ENCODE data around the gene CYB561.
A peak's percentile ranks its signal among the peaks of the same experiment; 100 is the strongest.

Gene CYB561

GRCh38 chr17:63451150-63451549 lies 5.0 kb upstream of the CYB561 start:
- DNase-seq (ENCODE audit: low read depth in 2 of 2): no peak

DNA sequence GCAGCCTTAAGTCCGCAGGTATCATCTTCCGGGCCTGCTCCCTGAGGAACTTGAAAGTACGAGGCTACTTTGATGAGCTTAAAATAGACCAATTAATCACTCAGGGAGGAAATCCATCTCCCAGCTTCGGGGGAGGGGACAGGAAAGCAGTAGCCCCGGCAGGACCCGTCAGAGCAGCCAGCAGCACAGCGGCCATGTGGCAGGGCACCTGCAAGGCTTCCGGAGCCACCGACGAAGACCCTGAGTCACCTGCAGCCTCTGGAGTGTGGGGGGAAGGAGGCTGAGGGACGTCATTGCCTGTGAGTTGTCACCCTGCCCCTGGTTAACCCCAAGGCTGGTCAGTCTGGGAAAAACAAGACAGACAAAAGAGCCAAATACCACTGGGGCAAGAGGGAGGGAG lies 4.4 kb upstream of the CYB561 start:
- DNase-seq (ENCODE audit: low read depth in 2 of 2): peak in 1 of 2 donors; percentile 21

- no peak for DNase-seq (ENCODE audit: low read depth in 2 of 2)
Measured at GRCh38 chr17:63448655-63449054, 2.5 kb upstream of the CYB561 start.

GRCh38 chr17:63447471-63448009 lies 1.4 kb upstream of the CYB561 start:
- DNase-seq (ENCODE audit: low read depth in 2 of 2): no peak

GRCh38 chr17:63446753-63447470 lies 806 bp upstream of the CYB561 start:
- DNase-seq (ENCODE audit: low read depth in 2 of 2): peak in 1 of 2 donors; percentile 37

- peak; percentile 62 to 73 for DNase-seq (ENCODE audit: low read depth in 2 of 2)
Measured at GRCh38 chr17:63445571-63445953, 544 bp downstream of the CYB561 start.

GRCh38 chr17:63445065-63445464 lies 1.0 kb downstream of the CYB561 start:
- DNase-seq (ENCODE audit: low read depth in 2 of 2): no peak

DNA sequence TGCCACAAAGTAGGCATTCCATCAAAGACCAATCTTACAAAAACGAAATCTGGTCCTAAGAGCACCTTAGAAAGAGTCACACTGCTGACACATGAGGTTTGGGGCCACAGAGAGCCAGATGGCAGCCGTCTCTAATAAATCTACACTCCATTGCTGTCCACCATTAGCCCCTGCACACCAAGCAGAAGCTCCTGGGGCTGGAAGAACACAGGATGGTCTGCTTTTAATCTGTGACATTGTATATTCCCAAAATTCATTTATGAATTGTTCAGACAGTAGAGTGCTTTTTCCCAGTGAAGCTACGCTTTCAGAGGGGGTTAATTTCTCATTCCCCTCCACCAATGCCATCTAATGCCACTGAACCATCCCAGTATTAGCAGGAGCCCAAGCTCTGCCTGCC lies 1.6 kb downstream of the CYB561 start:
- DNase-seq (ENCODE audit: low read depth in 2 of 2): no peak

- no peak for DNase-seq (ENCODE audit: low read depth in 2 of 2)
Measured at GRCh38 chr17:63443053-63443452, 3.1 kb downstream of the CYB561 start.

GRCh38 chr17:63442549-63443035 lies 3.5 kb downstream of the CYB561 start:
- DNase-seq (ENCODE audit: low read depth in 2 of 2): no peak

DNA sequence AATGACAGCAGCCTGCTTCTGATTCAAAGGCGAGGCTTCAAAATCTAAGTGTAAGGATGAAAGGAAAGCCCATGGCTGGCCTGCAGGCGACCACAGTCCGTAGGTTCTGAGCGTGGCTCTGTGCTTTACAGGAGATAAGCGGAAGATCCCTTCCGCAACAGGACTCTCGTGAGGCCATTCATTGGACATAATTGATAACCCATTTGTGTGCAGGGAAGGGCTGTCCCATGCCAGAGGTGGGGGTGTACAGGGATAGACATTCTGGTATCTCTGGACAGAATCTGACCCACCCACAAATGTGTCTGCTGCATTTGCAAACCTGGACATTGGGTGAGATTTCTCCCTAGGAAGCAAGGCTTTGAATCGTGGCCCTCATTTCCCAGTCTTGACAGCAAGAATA lies 4.0 kb downstream of the CYB561 start:
- no peak for DNase-seq (ENCODE audit: low read depth in 2 of 2)

DNA sequence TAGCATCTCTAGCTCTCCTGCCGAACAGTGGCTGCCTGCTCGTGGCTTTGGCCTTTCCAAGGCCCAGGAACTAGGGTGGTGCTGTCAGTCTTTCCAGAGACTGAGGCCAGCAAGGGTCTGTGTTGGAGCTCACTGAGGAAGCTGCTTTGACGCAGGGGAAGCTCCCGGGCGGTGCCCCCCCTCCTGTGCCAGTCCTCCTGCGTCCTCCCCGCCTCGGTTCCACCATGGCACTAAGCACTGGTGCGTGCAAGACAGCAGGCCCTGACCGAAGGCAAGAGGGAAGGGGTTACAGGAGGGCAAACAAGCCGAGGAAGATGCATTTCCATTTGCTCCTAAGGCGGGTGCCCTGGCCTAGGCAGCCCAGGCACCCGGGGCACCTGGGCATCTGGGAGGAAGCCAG lies 4.5 kb downstream of the CYB561 start:
- no peak for DNase-seq (ENCODE audit: low read depth in 2 of 2)

- DNase-seq (ENCODE audit: low read depth in 2 of 2): no peak
Measured at GRCh38 chr17:63440770-63441335, 5.3 kb downstream of the CYB561 start.

DNA sequence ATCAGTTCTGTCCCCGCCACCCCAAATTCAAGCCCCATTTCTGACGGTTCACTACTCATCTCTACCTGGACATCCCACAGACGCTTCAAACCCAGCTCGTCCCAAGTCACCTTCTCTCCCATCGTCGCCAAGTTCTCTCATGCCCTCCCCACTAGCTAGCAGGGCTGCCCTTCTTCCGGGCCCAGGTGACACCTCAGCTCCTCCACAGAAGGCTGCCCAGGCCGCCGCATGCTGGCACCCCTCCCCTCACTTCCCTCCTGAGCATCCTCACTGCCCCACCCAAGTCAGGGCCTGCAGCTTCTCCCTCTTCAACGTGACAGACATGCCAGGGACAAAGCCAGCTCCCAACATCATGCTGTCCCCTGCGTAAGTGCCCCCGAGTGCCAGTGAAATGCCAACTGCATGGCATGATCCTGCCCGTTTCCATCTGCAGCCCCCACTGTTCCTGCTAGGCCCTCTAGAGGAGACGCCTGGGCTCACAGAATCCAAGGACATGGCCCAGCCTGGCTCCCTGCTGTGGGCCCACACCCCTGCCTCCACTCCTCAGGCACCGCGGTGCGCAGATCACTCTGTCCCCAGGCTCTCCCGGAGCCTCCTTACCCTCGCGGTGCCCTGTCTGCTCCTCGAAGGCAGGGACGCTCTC lies 5.9 kb downstream of the CYB561 start:
- DNase-seq (ENCODE audit: low read depth in 2 of 2): no peak

GRCh38 chr17:63439687-63440086 lies 6.4 kb downstream of the CYB561 start:
- DNase-seq (ENCODE audit: low read depth in 2 of 2): no peak

DNA sequence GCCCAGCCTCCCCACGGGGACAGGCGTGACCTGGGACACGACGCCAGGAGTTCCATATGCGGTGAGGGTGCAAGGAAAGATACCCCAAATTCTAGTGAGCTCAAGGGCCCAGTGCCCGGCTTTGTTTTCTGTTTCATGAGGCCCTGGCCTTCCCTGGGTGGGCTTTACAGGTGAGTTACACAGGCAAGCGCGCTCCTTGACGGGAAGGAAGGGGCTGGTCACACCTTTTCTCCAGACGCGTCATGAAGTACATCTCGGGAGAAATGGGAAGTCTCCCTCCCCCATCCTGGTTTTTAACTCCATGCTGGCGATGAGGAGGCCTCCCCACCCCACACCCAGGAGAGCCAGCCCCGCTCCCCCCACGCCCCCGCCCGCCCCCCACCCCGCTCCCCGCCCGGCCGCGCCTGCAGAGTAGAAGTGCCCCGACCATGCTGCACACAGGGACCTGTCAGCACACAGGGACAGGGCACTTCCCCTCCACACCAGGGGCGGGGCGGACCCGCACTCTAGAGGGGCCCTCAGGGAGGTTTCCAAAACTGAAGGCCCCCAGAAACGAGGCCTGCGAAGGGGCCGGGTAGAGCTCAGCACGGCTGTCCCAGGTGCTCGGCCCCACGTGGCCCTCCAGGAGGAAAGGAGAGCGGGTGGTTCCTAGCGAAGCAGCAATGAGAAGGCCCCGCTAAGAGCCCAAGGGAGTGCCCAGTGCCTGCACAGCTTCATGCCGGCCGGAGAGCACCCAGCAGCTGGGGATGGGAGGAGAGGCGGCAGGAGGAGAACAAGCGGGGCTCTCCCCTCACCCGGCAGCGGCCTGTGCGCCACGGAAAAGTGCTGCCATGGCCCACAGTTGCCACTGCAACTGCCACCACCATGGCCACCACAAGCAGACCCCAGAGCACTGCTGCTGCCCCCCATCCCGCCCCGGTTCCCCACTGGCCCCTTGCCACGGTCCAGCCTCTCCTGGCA lies 7.7 kb downstream of the CYB561 start:
- no peak for DNase-seq (ENCODE audit: low read depth in 2 of 2)

GRCh38 chr17:63437287-63438091 lies 8.6 kb downstream of the CYB561 start:
- DNase-seq (ENCODE audit: low read depth in 2 of 2): no peak

GRCh38 chr17:63436523-63437110 lies 9.5 kb downstream of the CYB561 start:
- DNase-seq (ENCODE audit: low read depth in 2 of 2): no peak

DNA sequence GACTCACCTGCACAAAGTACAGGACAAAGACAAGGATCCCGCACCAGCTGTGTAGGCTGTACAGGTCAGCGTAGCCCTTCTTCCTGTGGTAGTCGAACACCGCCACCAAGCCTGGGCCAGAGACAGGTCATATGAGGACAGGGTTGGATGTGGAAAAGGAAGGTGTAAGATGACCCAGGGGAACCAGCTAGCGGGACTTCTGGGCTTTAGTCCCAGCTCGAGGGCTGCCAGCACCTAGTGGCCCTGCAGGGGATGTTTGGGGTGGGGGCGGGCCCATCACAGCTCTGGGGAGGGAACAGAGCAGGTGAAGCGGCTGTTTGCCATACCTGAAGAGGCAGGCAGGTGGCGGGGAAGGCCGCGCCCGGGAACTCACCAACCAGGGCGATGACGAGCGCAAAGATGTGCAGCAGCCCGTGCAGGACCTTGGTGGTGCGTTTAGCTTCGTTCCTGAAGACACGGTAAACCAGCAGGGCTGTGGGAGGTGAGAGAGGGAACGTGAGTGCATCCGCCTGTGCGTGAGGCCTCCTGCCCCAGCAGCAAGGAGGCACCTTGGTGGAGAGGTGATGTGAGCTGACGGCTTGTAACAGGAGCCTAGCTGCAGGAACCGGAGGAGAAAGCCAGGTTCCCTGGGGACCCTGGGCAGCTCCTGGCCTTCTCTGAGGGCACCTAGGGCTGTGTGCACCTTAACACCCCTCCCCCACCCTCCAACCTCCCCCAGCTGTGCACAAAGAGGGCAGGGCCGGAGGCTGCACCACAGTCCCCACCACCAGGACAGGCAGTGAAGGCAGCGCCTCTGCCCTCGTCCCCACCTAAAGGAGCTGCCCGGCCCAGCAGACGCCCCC lies 10.2 kb downstream of the CYB561 start:
- DNase-seq (ENCODE audit: low read depth in 2 of 2): no peak

Data from stimulated activated CD8-positive, alpha-beta memory T cell treated with anti-CD3 and anti-CD28 coated beads, Interleukin-7, amount 100 ng/mL, for 4 hours (primary cell).